HG03095 (cell line): ENCODE data around the gene AFTPH.

ENCODE experiments used
- ATAC-seq: cut with Tn5 transposase; IDR thresholded peaks from one replicate; pipeline ENCODE4 v1.9.1; 2021; ENCODE audit warnings: moderate library complexity; ENCODE audit not compliant: unreplicated experiment

Gene AFTPH

GRCh38 chr2:64629875-64630274 is 105.7 kb downstream of the AFTPH start:
- ATAC-seq = no peak

GRCh38 chr2:64630752-64631151 is 106.6 kb downstream of the AFTPH start:
- no peak for ATAC-seq

- ATAC-seq = no peak
These were observed 107.6 kb downstream of the AFTPH start for GRCh38 chr2:64631771-64632170.

- no peak for ATAC-seq
These were observed 109.0 kb downstream of the AFTPH start for GRCh38 chr2:64632835-64633819.

GRCh38 chr2:64634345-64635267 is 110.5 kb downstream of the AFTPH start:
- no peak for ATAC-seq

- ATAC-seq = peak; percentile 52
These were observed 112.1 kb downstream of the AFTPH start for GRCh38 chr2:64635976-64636911.

- peak; percentile 52 for ATAC-seq
These were observed 113.0 kb downstream of the AFTPH start for GRCh38 chr2:64637000-64637635.

- ATAC-seq = no peak
These were observed 113.8 kb downstream of the AFTPH start for GRCh38 chr2:64637931-64638330.

GRCh38 chr2:64638502-64639120 is 114.5 kb downstream of the AFTPH start:
- no peak for ATAC-seq

GRCh38 chr2:64639691-64640090 is 115.6 kb downstream of the AFTPH start:
- no peak for ATAC-seq

- ATAC-seq = no peak
These were observed 116.3 kb downstream of the AFTPH start for GRCh38 chr2:64640153-64641044.

GRCh38 chr2:64641599-64641998 is 117.5 kb downstream of the AFTPH start:
- no peak for ATAC-seq
